HG03159 (cell line): ENCODE data around the gene MUCL3.
"Not testable (repeated sequence)": the region's sequence is repeated elsewhere in the genome, so short reads cannot be mapped to it uniquely, and the experiment has no call there.

Experiments
- ATAC-seq: cut with Tn5 transposase; IDR thresholded peaks from one replicate; pipeline ENCODE4 v1.9.1; 2021; ENCODE audit warnings: mild to moderate bottlenecking, moderate library complexity; ENCODE audit not compliant: unreplicated experiment

The MUCL3 gene

GRCh38 chr6:30912746-30913520 is 27.8 kb upstream of the MUCL3 start:
- no peak for ATAC-seq

DNA sequence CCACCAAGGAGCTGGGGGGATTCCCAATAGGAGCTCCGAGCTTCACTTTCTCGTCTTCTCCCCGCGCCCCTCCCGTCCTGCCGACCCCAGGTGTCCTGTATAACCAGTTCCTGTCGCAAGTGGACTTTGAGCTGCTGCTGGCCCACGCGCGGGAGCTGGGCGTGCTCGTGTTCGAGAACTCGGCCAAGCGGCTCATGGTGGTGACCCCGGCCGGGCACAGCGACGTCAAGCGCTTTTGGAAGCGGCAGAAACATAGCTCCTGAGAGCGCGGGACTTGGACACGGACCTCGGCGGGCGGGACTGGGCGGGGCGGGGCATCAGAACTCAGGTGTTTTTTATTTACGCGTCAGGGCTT is 27.1 kb upstream of the MUCL3 start:
- peak; percentile 28 for ATAC-seq

GRCh38 chr6:30914076-30914853 is 26.5 kb upstream of the MUCL3 start, which contains the start of gene VARS2:
Gene VARS2 (plus strand): TSS chr6:30914238. CDS start chr6:30914837, 599 bp downstream.
- peak; percentile 72 for ATAC-seq

DNA sequence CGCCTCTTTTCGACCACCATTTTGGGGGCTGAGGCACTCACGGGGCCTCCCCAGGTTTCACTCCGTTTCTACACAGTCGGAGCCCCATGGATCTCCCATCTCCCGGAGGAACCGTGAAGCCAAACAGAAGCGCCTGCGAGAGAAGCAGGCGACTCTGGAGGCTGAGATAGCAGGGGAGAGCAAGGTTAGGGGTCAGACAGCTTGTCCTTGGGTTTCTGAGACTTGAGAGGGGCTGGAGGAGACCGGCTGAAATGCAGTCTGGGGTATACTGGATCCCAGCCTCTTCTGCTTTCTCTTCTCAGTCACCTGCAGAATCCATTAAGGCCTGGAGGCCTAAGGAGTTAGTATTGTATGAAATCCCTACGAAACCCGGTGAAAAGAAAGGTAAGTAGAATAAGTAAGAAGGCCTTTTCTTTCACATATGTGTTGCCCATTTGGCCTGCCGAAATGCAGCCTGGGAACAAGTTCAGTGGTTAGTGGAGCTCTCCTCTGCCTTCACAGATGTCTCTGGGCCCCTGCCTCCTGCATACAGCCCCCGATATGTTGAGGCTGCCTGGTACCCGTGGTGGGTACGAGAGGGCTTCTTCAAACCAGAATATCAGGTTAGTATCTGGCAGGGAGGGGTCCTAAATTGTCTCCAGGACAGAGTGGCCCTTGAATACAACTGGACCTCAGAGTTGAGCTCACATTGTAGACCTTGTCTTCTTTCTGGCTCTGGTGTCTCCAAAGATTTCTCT is 25.8 kb upstream of the MUCL3 start:
- no peak for ATAC-seq

DNA sequence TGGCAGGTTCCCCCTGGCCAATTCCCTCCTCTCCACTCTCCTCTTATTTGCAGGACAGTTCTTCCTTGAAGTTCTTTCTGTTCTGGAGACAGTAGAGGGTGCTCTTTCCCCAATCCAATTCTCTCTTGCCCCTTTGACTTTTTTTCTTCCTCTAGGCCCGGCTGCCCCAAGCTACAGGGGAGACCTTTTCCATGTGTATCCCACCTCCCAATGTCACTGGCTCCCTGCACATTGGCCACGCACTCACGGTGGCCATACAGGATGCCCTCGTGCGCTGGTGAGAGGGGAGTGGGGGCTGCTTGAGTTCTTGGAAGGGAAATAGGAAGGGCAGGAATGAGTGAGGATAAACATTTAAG is 25.2 kb upstream of the MUCL3 start:
- no peak for ATAC-seq

DNA sequence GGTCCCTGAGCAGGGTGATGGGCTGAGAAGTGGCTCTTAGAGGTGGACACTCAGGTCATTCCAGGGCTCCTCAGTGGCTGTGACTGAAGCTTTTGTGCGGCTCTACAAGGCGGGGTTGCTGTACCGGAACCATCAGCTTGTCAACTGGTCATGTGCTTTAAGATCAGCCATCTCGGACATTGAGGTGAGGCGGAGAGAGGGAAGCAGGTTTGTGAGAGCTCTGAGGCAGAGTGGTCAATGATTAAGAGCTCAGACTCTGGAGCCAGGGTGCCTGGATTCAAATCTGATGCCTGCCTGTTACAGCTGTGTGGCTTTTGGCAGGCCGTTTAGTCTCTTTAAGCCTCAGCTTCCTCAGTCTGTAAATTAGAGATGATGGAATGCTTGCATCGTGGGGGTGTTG is 23.7 kb upstream of the MUCL3 start:
- ATAC-seq, result no peak

DNA sequence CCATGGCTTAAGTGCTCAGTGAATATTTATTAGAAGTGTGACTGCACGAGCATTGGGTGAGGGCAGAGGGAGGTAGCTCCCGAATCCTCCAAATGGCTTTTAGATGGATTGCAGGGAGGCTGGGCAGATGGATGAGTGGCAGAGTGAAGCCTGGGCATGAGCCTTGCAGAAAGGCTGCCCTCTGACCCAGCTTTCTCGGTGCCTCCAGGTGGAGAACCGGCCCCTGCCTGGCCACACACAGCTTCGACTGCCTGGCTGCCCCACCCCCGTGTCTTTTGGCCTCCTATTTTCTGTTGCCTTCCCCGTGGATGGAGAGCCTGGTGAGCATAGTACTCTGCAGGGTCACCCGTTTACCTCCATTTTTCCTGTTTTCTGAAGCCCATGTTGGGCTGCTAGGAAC is 23.3 kb upstream of the MUCL3 start:
- no peak for ATAC-seq

DNA sequence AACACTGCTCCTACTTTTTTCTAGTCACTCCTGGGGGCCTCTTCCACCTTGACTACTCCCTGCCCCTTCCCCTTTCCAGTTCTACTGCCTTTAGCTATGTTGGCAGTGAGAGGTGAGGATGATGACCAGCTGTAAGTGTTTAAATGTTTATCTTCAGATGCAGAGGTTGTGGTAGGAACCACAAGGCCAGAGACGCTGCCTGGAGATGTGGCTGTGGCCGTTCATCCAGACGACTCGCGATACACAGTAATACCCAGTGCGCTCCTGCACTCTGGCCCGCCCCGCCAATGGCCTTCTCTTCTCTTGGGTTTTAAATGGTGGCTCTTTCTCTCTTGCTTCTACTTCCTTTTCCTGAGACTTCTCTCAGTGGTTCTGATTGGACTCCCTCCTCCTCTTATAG is 22.1 kb upstream of the MUCL3 start:
- no peak for ATAC-seq

DNA sequence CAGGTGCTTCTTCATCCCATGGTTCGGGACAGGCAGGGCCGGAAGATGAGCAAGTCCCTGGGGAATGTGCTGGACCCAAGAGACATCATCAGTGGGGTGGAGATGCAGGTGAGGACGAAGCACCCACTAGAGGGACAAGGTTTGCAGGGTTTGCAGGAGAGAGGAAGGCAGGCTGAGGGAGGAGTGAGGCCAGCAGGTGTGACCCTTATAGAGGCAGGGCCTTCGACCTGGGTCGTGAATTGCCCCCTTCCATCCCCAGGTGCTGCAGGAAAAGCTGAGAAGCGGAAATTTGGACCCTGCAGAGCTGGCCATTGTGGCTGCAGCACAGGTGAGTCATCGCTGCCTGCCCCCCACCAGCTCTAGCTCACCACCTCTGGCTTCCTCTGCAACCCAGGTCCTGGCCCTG is 18.3 kb upstream of the MUCL3 start:
- no peak for ATAC-seq

- ATAC-seq, result not testable (repeated sequence)
These were observed 16.6 kb upstream of the MUCL3 start for GRCh38 chr6:30924040-30924627.

GRCh38 chr6:30926644-30927043 is 14.1 kb upstream of the MUCL3 start:
- no peak for ATAC-seq

- ATAC-seq, result not testable (repeated sequence)
These were observed 13.7 kb upstream of the MUCL3 start for GRCh38 chr6:30927080-30927479.

- no peak for ATAC-seq
These were observed 12.1 kb upstream of the MUCL3 start for GRCh38 chr6:30928677-30929076.

DNA sequence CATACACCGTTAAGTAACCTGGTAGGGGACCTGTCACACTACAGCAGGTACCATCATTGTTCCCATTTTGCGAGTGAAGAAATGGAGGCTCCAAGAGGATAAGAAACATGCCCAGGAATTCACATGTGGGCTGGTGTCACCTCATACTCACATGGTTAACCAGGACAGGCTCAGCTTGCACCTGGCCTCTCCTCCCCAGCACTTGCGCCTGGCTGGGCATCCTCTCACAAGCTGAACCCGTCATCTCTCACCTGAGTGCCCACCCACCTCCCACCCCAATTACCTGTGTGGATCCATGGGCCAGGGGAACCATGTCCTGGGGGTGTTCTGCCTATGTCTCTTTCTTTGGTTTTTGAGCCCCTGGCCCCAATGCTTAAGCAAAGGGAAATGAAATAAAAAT is 10.3 kb upstream of the MUCL3 start:
- no peak for ATAC-seq

- no peak for ATAC-seq
These were observed 9.5 kb upstream of the MUCL3 start for GRCh38 chr6:30931272-30931671.

DNA sequence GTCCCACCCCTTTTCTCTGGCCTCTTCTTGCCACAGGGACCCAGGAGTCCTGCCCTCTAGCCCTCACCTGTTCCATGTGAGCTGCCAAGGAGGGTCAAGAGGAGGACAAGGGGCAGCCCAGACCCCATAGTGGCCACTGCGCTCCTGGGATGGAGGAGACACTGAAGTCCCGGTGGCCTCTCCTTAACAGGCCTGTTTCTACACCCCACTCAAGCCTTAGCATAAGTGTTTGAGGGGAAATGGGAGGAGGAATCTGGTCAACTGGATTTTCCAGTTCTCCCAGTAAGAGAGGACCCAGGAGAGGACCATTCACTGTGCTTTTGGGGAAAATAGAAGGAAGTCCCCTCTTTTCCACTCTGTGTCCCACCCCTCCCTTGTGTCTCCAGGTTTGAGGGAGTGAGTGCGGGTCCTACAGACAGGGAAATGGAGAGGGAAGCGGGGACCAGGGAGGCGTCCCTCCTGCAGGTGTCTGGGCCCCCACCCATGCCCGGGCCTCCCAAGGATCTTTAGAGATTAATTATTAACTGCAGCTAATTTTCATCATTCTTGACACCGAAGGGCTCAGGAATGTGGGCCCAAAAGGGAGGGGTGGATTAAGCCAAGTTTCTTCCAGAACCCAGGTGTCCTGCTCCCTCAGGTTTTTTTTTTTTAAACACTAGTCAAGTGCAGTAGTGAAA is 8.7 kb upstream of the MUCL3 start, which contains the start of gene SFTA2:
SFTA2 (minus strand) TSS at position 202 of the 677 bp plus-strand sequence; CDS start at position 128, 74 bp downstream.
- ATAC-seq, result no peak

DNA sequence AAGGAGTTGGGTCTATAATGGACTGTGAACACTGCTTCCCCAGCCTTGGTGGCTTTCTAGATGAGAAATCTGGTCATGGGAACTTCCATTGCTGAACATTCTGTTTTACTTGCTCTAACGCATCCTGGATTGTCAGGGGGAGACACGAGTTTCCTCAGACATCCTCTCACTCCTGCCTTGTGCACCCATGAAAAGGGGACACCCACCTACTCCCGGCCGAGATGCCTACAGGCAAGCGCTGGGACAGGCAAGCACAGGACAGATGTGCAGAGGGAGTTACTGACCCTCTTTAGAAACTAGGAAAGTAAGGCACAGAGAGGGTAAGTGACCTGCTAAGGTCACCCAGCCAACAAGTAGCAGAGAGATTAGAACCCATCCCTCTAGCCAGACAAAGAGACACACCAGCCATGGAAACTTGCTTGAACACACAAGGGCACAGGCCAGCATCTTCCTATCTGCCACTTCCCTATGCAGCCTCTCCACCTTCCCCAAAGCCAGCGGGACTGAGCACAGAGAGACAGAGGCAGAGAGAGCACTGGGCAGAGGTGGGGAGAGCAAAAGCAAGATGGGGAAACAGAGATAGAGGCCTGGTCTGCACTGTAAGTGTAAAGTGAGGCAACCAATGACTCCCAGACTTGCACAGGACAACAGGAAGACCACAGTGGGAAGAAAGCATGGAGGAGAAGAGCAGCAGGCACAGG is 8.0 kb upstream of the MUCL3 start:
- no peak for ATAC-seq

GRCh38 chr6:30935018-30935417 is 5.8 kb upstream of the MUCL3 start:
- no peak for ATAC-seq

GRCh38 chr6:30937265-30937664 is 3.5 kb upstream of the MUCL3 start:
- ATAC-seq, result no peak

DNA sequence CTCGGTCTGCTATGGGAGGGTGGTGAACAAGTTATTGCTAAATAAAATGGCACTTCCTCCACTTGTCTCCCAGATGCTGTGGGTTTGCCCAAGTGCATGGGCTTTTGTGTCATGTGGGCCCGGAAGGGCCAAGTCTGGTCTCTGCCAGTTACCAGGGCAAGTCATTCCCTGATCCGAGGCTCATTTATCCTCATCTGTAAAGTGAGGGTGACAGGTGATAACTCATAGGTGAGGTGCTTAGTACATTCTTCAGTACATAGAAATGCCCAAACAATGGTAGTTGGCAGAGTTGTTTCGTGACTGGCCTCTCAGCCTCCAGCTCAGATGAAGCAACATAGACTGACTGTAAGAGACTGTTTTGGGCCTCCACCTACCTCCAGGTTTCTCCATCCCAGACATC is 2.0 kb upstream of the MUCL3 start:
- ATAC-seq, result no peak
